DOHH2 (cell line): ENCODE measurements around the gene ESPL1.

Source experiments
- H3F3A ChIP-seq: fragments of 200-600 bp; sonication (generic), shearing (Covaris generic); 2 replicates; pipeline ENCODE4 v1.6.0; 2016; ENCODE audit warnings: antibody characterized with exemption, mild to moderate bottlenecking; ENCODE audit not compliant: control insufficient read depth, insufficient read depth
- H3K27ac ChIP-seq: fragments of 200-600 bp; sonication (generic); 2 replicates; pipeline ENCODE4 v1.5.1; 2014; ENCODE audit warnings: low read depth, mild to moderate bottlenecking, low read length, moderate library complexity
- H3K27me3 ChIP-seq: fragments of 200-600 bp; sonication (generic); 2 replicates; pipeline ENCODE4 v1.6.1; 2014; ENCODE audit warnings: mild to moderate bottlenecking, low read length, mixed read lengths; ENCODE audit not compliant: control insufficient read depth
- H3K36me3 ChIP-seq: fragments of 200-600 bp; sonication (generic); 2 replicates; pipeline ENCODE4 v1.6.1; 2014; ENCODE audit warnings: mild to moderate bottlenecking, low read length, moderate library complexity, mixed read lengths; ENCODE audit not compliant: control insufficient read depth
- H3K4me1 ChIP-seq: fragments of 200-600 bp; sonication (generic); 2 replicates; pipeline ENCODE4 v1.6.1; 2014; ENCODE audit warnings: mild to moderate bottlenecking, low read length, mixed read lengths; ENCODE audit not compliant: control insufficient read depth
- H3K4me2 ChIP-seq: fragments of 200-600 bp; sonication (generic); 2 replicates; pipeline ENCODE4 v1.6.0; 2014; ENCODE audit warnings: mild to moderate bottlenecking, low read length, moderate library complexity
- H3K4me3 ChIP-seq: fragments of 200-600 bp; sonication (generic); 2 replicates; pipeline ENCODE4 v1.5.1; 2014; ENCODE audit warnings: mild to moderate bottlenecking, low read length, mixed read lengths
- H3K79me2 ChIP-seq: fragments of 200-600 bp; sonication (generic); 2 replicates; pipeline ENCODE4 v1.6.1; 2014; ENCODE audit warnings: mild to moderate bottlenecking, low read length, mixed read lengths; ENCODE audit not compliant: control insufficient read depth
- H3K9me2 ChIP-seq: fragments of 200-600 bp; sonication (generic); replicated peaks from 2 replicates; pipeline ENCODE4 v1.6.1; 2014; ENCODE audit warnings: mild to moderate bottlenecking, low read length, mixed read lengths; ENCODE audit not compliant: control insufficient read depth
- H3K9me3 ChIP-seq: fragments of 200-600 bp; sonication (generic); 2 replicates; pipeline ENCODE4 v1.6.1; 2014; ENCODE audit warnings: antibody characterized with exemption, low read length, mixed read lengths; ENCODE audit not compliant: control insufficient read depth, insufficient read depth
- H4K20me1 ChIP-seq: fragments of 200-600 bp; sonication (generic); 2 replicates; pipeline ENCODE4 v1.6.0; 2014; ENCODE audit warnings: low read depth, mild to moderate bottlenecking, antibody characterized with exemption, low read length, moderate library complexity; ENCODE audit not compliant: control insufficient read depth, insufficient read depth
- EZH2phosphoT487 ChIP-seq: fragments of 200-600 bp; sonication (generic); IDR thresholded peaks from 2 replicates; pipeline ENCODE4 v1.6.1; 2017; ENCODE audit warnings: borderline replicate concordance, mild to moderate bottlenecking, antibody characterized with exemption, low read length, moderate library complexity, mixed read lengths
- TF ChIP-seq, protein P1 (sequence below): fragments of 200-600 bp; sonication (generic); IDR thresholded peaks from one replicate; pipeline ENCODE4 v1.5.1; 2014; ENCODE audit warnings: antibody characterized with exemption, mild to moderate bottlenecking, low read depth, low read length; ENCODE audit not compliant: poor library complexity, severe bottlenecking

ESPL1 gene

DNA sequence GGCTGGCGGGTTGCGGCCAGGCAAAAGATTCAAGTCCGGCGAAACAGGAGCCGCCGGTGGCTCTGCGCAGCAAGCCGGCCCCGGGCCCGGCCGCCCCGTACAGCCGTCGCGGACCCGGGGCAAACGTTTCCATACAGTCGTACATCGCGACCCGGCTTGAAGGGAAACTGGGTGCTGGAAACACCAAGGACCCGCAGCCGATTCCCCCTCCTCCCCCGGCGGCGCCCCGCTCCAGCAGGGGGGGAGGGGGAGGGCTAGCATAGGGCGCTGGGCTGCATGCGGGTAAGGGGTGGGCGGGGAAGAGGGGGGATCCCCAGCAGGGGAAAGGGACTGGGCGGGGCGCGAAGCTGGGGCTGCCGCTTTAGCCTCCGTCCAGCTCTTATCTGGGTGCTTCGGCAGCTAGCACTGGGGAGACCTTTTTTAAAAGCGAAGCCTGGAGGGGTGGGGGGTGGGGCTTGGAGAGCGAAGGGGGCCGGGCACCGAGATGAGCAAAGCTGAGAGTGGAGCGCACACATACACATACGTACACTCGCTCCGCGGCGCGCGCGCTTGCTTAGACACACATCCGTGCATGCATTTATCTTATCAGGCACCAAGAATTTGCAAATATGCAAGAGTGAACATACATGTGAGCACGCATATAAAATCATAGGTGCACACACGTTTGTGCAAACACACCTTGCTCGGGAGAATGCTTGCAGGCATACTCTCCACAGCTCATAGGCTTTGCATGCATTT lies 48.0 kb upstream of the ESPL1 start:
- Histone ChIP-seq H3K79me2 (no peaks in the 10 kb centered on the region), H3K27ac (peak overlapping the region; percentile 35), H4K20me1 (no peaks in the 10 kb centered on the region), H3K4me1 (peaks cover 52% of the 10 kb centered on the region), H3K9me2 (no peaks in the 10 kb centered on the region), H3K36me3 (no peaks in the 10 kb centered on the region), H3K9me3 (no peaks in the 10 kb centered on the region), H3K4me3 (peak overlapping the region; percentile 87), H3F3A (peaks cover 8% of the 10 kb centered on the region), H3K4me2 (peak overlapping the region; percentile 100), H3K27me3 (peaks cover 17% of the 10 kb centered on the region)
- TF ChIP-seq EZH2phosphoT487: no peak
- TF ChIP-seq, protein P1, sequence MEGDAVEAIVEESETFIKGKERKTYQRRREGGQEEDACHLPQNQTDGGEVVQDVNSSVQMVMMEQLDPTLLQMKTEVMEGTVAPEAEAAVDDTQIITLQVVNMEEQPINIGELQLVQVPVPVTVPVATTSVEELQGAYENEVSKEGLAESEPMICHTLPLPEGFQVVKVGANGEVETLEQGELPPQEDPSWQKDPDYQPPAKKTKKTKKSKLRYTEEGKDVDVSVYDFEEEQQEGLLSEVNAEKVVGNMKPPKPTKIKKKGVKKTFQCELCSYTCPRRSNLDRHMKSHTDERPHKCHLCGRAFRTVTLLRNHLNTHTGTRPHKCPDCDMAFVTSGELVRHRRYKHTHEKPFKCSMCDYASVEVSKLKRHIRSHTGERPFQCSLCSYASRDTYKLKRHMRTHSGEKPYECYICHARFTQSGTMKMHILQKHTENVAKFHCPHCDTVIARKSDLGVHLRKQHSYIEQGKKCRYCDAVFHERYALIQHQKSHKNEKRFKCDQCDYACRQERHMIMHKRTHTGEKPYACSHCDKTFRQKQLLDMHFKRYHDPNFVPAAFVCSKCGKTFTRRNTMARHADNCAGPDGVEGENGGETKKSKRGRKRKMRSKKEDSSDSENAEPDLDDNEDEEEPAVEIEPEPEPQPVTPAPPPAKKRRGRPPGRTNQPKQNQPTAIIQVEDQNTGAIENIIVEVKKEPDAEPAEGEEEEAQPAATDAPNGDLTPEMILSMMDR: no peak

DNA sequence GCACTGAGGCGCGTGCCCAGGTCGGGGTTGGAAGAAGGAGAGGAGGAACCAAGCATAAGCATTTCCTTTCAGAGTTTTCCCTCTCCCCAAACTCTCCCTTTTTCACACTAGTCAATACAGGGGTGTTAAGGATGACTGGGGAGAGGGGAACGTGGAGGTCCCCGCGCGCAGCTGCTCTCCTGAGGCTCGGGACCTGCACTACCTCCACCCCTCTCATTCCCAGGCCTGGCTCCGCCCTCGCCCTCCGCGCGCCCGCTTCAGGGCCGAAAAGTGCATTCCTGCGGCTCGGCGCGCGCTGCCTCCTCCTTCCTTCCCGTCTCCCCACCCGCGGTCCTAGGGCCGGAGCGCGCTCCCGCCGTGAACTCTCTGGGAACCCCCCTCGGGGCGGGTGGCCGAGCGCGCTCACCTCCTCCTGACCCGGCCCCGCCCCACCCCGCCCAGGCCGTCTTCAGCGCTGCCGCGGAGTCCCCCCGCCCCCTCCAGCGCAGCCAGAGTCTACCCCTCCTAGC lies 47.4 kb upstream of the ESPL1 start:
- Histone ChIP-seq H3K4me2 (peak overlapping the region; percentile 100), H3F3A (peaks cover 8% of the 10 kb centered on the region), H3K4me1 (peaks cover 49% of the 10 kb centered on the region), H3K79me2 (no peaks in the 10 kb centered on the region), H3K4me3 (peak overlapping the region; percentile 87), H3K27me3 (peaks cover 20% of the 10 kb centered on the region), H3K9me2 (no peaks in the 10 kb centered on the region), H3K36me3 (no peaks in the 10 kb centered on the region), H3K27ac (peak overlapping the region; percentile 92), H4K20me1 (no peaks in the 10 kb centered on the region), H3K9me3 (no peaks in the 10 kb centered on the region)
- TF ChIP-seq, protein P1: no peak
- TF ChIP-seq EZH2phosphoT487: no peak

GRCh38 chr12:53221203-53222080 lies 46.7 kb upstream of the ESPL1 start:
- Histone ChIP-seq H3K9me3 (no peaks in the 10 kb centered on the region), H3K9me2 (no peaks in the 10 kb centered on the region), H3K4me1 (peaks cover 43% of the 10 kb centered on the region), H3K27ac (peak overlapping the region; percentile 92), H4K20me1 (no peaks in the 10 kb centered on the region), H3K36me3 (no peaks in the 10 kb centered on the region), H3K4me3 (peak overlapping the region; percentile 87), H3K4me2 (peak overlapping the region; percentile 100), H3F3A (peaks cover 8% of the 10 kb centered on the region), H3K79me2 (no peaks in the 10 kb centered on the region), H3K27me3 (peaks cover 20% of the 10 kb centered on the region)
- TF ChIP-seq EZH2phosphoT487: no peak
- TF ChIP-seq, protein P1: peak; percentile 65
